Skeletal muscle satellite cell (primary cell): ENCODE data around the gene CHRNA1.
A peak's percentile ranks its signal among the peaks of the same experiment; 100 is the strongest.

Experiments
- H3K27me3 ChIP-seq: 2 replicates; pipeline ENCODE4 v1.7.0; 2013; ENCODE audit warnings: low read length; ENCODE audit not compliant: control insufficient read depth, insufficient read depth
- H3K36me3 ChIP-seq: 2 replicates; pipeline ENCODE4 v1.7.0; 2013; ENCODE audit warnings: mild to moderate bottlenecking, control low read depth, low read length; ENCODE audit not compliant: insufficient read depth
- H3K4me1 ChIP-seq: 2 replicates; pipeline ENCODE4 v1.7.0; 2013; ENCODE audit warnings: low read length; ENCODE audit not compliant: control insufficient read depth, insufficient read depth
- H3K4me2 ChIP-seq: 2 replicates; pipeline ENCODE4 v1.7.0; 2013; ENCODE audit warnings: mild to moderate bottlenecking, low read length
- H3K4me3 ChIP-seq: 2 replicates; pipeline ENCODE4 v1.7.0; 2013; ENCODE audit warnings: low read length
- H3K9ac ChIP-seq: 2 replicates; pipeline ENCODE4 v1.7.0; 2013; ENCODE audit warnings: mild to moderate bottlenecking, low read depth, low read length, moderate library complexity
- H3K9me3 ChIP-seq: replicated peaks from 2 replicates; pipeline ENCODE4 v1.7.0; 2013; ENCODE audit warnings: mild to moderate bottlenecking, control low read depth, low read length

The CHRNA1 gene

GRCh38 chr2:174781298-174781697 lies 17.0 kb upstream of the CHRNA1 start:
- no peaks in the 10 kb centered on the region for H3K9me3 ChIP-seq
- H3K36me3 ChIP-seq = no peaks in the 10 kb centered on the region
- H3K4me2 ChIP-seq = no peak overlapping the region
- H3K4me1 ChIP-seq = peaks cover 18% of the 10 kb centered on the region
- H3K9ac ChIP-seq = no peak overlapping the region
- H3K4me3 ChIP-seq = no peak overlapping the region
- H3K27me3 ChIP-seq = no peaks in the 10 kb centered on the region

- no peaks in the 10 kb centered on the region for H3K27me3 ChIP-seq
- H3K9me3 ChIP-seq = no peaks in the 10 kb centered on the region
- H3K9ac ChIP-seq = no peak overlapping the region
- peaks cover 18% of the 10 kb centered on the region for H3K4me1 ChIP-seq
- no peak overlapping the region for H3K4me3 ChIP-seq
- H3K4me2 ChIP-seq = no peak overlapping the region
- no peaks in the 10 kb centered on the region for H3K36me3 ChIP-seq
Observed at GRCh38 chr2:174780856-174781255, 16.6 kb upstream of the CHRNA1 start.

- no peaks in the 10 kb centered on the region for H3K27me3 ChIP-seq
- no peak overlapping the region for H3K4me3 ChIP-seq
- no peak overlapping the region for H3K4me2 ChIP-seq
- H3K9ac ChIP-seq = no peak overlapping the region
- H3K36me3 ChIP-seq = no peaks in the 10 kb centered on the region
- peaks cover 18% of the 10 kb centered on the region for H3K4me1 ChIP-seq
- no peaks in the 10 kb centered on the region for H3K9me3 ChIP-seq
Observed at GRCh38 chr2:174780191-174780840, 16.0 kb upstream of the CHRNA1 start.

- H3K4me2 ChIP-seq = no peak overlapping the region
- no peaks in the 10 kb centered on the region for H3K36me3 ChIP-seq
- peak overlapping the region; percentile 27 for H3K9ac ChIP-seq
- H3K4me1 ChIP-seq = peaks cover 18% of the 10 kb centered on the region
- no peaks in the 10 kb centered on the region for H3K9me3 ChIP-seq
- no peaks in the 10 kb centered on the region for H3K27me3 ChIP-seq
- H3K4me3 ChIP-seq = no peak overlapping the region
Observed at GRCh38 chr2:174779361-174779928, 15.2 kb upstream of the CHRNA1 start.

- no peak overlapping the region for H3K4me3 ChIP-seq
Observed at GRCh38 chr2:174778085-174778981, 14.1 kb upstream of the CHRNA1 start.

GRCh38 chr2:174777347-174778084 lies 13.2 kb upstream of the CHRNA1 start:
- Histone ChIP-seq H3K4me1 (peaks cover 24% of the 10 kb centered on the region), H3K4me3 (no peak overlapping the region), H3K4me2 (no peak overlapping the region), H3K9me3 (no peaks in the 10 kb centered on the region), H3K36me3 (no peaks in the 10 kb centered on the region), H3K27me3 (no peaks in the 10 kb centered on the region), H3K9ac (no peak overlapping the region)

More at GRCh38 chr2:174778085-174778981, 14.1 kb upstream of the CHRNA1 start:
- Histone ChIP-seq H3K4me2 (no peak overlapping the region), H3K9me3 (no peaks in the 10 kb centered on the region), H3K4me1 (peaks cover 18% of the 10 kb centered on the region), H3K36me3 (no peaks in the 10 kb centered on the region), H3K9ac (peak overlapping the region; percentile 27), H3K27me3 (no peaks in the 10 kb centered on the region)

- H3K9ac ChIP-seq = no peak overlapping the region
- H3K27me3 ChIP-seq = no peaks in the 10 kb centered on the region
- no peaks in the 10 kb centered on the region for H3K36me3 ChIP-seq
- H3K4me3 ChIP-seq = no peak overlapping the region
- H3K4me2 ChIP-seq = no peak overlapping the region
- H3K4me1 ChIP-seq = peaks cover 32% of the 10 kb centered on the region
- no peaks in the 10 kb centered on the region for H3K9me3 ChIP-seq
Observed at GRCh38 chr2:174776675-174777074, 12.4 kb upstream of the CHRNA1 start.

- Histone ChIP-seq H3K27me3 (no peaks in the 10 kb centered on the region), H3K36me3 (no peaks in the 10 kb centered on the region), H3K9ac (no peak overlapping the region), H3K4me2 (no peak overlapping the region), H3K9me3 (no peaks in the 10 kb centered on the region), H3K4me1 (peaks cover 33% of the 10 kb centered on the region), H3K4me3 (no peak overlapping the region)
Observed at GRCh38 chr2:174776223-174776622, 12.0 kb upstream of the CHRNA1 start.

GRCh38 chr2:174775571-174775980 lies 11.3 kb upstream of the CHRNA1 start:
- Histone ChIP-seq H3K4me1 (peaks cover 33% of the 10 kb centered on the region), H3K36me3 (no peaks in the 10 kb centered on the region), H3K9me3 (no peaks in the 10 kb centered on the region), H3K4me3 (no peak overlapping the region), H3K9ac (no peak overlapping the region), H3K27me3 (no peaks in the 10 kb centered on the region), H3K4me2 (no peak overlapping the region)

- Histone ChIP-seq H3K4me2 (no peak overlapping the region), H3K4me3 (no peak overlapping the region), H3K9ac (no peak overlapping the region), H3K27me3 (no peaks in the 10 kb centered on the region), H3K36me3 (no peaks in the 10 kb centered on the region), H3K9me3 (no peaks in the 10 kb centered on the region), H3K4me1 (peaks cover 33% of the 10 kb centered on the region)
Observed at GRCh38 chr2:174774886-174775285, 10.6 kb upstream of the CHRNA1 start.

- no peak overlapping the region for H3K4me2 ChIP-seq
- H3K9me3 ChIP-seq = no peaks in the 10 kb centered on the region
- H3K4me3 ChIP-seq = no peak overlapping the region
- H3K9ac ChIP-seq = no peak overlapping the region
- no peaks in the 10 kb centered on the region for H3K36me3 ChIP-seq
- no peaks in the 10 kb centered on the region for H3K27me3 ChIP-seq
- peaks cover 19% of the 10 kb centered on the region for H3K4me1 ChIP-seq
Observed at GRCh38 chr2:174773215-174773614, 8.9 kb upstream of the CHRNA1 start.
